Natural killer cell treated with Interleukin-12 subunit alpha and Interleukin-12 subunit beta and Interleukin-15 and Interleukin-18, amount 100 ng/mL, for 72 hours (primary cell): ENCODE measurements around the gene CCDC91. TPM values are rescaled to one million over a fixed set of nuclear protein-coding genes. Genes with fewer than 3 reads are reported as not detected.
A peak's percentile ranks its signal among the peaks of the same experiment; 100 is the strongest.
"Not testable (repeated sequence)": the region's sequence is repeated elsewhere in the genome, so short reads cannot be mapped to it uniquely, and the experiment has no call there.

Experiments used
- ATAC-seq, 2 donors: fragments of 150-1000 bp; cut with Tn5 transposase in 1 of 2; sonication (Bioruptor Pico), chemical (Tn5 transposase) in 1 of 2; 2 replicates each; pipeline ENCODE4 v1.10.0; 2021
- DNase-seq: peaks from one replicate; pipeline ENCODE4 v3.0.0; 2022; ENCODE audit warnings: low spot score
- H3K27ac Mint-ChIP-seq, 2 donors: 1 replicate in 1 of 2; 2 replicates in 1 of 2; pipeline ENCODE4 v1.8.0; 2022; ENCODE audit warnings: mixed read lengths in 2 of 2, mild to moderate bottlenecking in 1 of 2, moderate library complexity in 1 of 2
- H3K27me3 Mint-ChIP-seq, 2 donors: 1 replicate in 1 of 2; 2 replicates in 1 of 2; pipeline ENCODE4 v1.8.0; 2022; ENCODE audit warnings: mixed read lengths in 2 of 2
- H3K36me3 Mint-ChIP-seq: one replicate; pipeline ENCODE4 v1.8.0; 2022; ENCODE audit warnings: mixed read lengths
- H3K4me1 Mint-ChIP-seq, 2 donors: 1 replicate in 1 of 2; 2 replicates in 1 of 2; pipeline ENCODE4 v1.8.0; 2022; ENCODE audit warnings: low read depth in 2 of 2, mixed read lengths in 2 of 2, mild to moderate bottlenecking in 1 of 2
- H3K4me3 Mint-ChIP-seq: one replicate; pipeline ENCODE4 v1.8.0; 2022; ENCODE audit warnings: mixed read lengths
- H3K9me3 Mint-ChIP-seq: 2 replicates; pipeline ENCODE4 v1.8.0; 2022; ENCODE audit warnings: mixed read lengths
- total RNA-seq, 2 donors: library from RNA; stranded (reverse); gene quantifications; one replicate each; pipeline ENCODE4 v1.2.3, GENCODE V29; 2022

The CCDC91 gene
- total RNA-seq, 2 donors from 2014 or later: 21.7 to 44.6 TPM

- ATAC-seq (peak; percentile 66 to 67), DNase-seq (no peak)
- no peaks in the 10 kb centered on the region for H3K9me3 Mint-ChIP-seq
- peak overlapping the region; percentile 3 to 61 for H3K27ac Mint-ChIP-seq
- peaks cover 55 to 68% of the 10 kb centered on the region in 2 donors for H3K4me1 Mint-ChIP-seq
- H3K36me3 Mint-ChIP-seq: no peaks in the 10 kb centered on the region
- peak overlapping the region; percentile 53 for H3K4me3 Mint-ChIP-seq
- H3K27me3 Mint-ChIP-seq: no peaks in the 10 kb centered on the region
Measured at GRCh38 chr12:28248555-28249145, 58.4 kb downstream of the CCDC91 start.

GRCh38 chr12:28253161-28253641 lies 62.9 kb downstream of the CCDC91 start:
- Mint-ChIP-seq H3K4me1 (peaks cover 45 to 54% of the 10 kb centered on the region in 2 donors), H3K4me3 (peak overlapping the region; percentile 75)
- DNase-seq: no peak

GRCh38 chr12:28257411-28257810 lies 67.2 kb downstream of the CCDC91 start:
- Mint-ChIP-seq H3K9me3 (no peaks in the 10 kb centered on the region), H3K36me3 (peaks cover 12% of the 10 kb centered on the region), H3K27ac (no peak overlapping the region), H3K4me3 (no peak overlapping the region), H3K27me3 (no peaks in the 10 kb centered on the region), H3K4me1 (peaks cover 14 to 16% of the 10 kb centered on the region in 2 donors)
- DNase-seq (no peak), ATAC-seq (no peak)

More at GRCh38 chr12:28253161-28253641, 62.9 kb downstream of the CCDC91 start:
- H3K9me3 Mint-ChIP-seq: no peaks in the 10 kb centered on the region
- H3K27me3 Mint-ChIP-seq: no peaks in the 10 kb centered on the region
- ATAC-seq: peak; percentile 84 to 97
- no peaks in the 10 kb centered on the region for H3K36me3 Mint-ChIP-seq
- peak overlapping the region; percentile 61 to 90 for H3K27ac Mint-ChIP-seq

GRCh38 chr12:28258998-28259397 lies 68.7 kb downstream of the CCDC91 start:
- H3K27me3 Mint-ChIP-seq: no peaks in the 10 kb centered on the region
- peaks cover 12% of the 10 kb centered on the region for H3K36me3 Mint-ChIP-seq
- no peaks in the 10 kb centered on the region for H3K9me3 Mint-ChIP-seq
- ATAC-seq: no peak
- H3K4me1 Mint-ChIP-seq: peaks cover 0 to under 1% of the 10 kb centered on the region in 2 donors
- no peak for DNase-seq
- H3K4me3 Mint-ChIP-seq: no peak overlapping the region
- no peak overlapping the region for H3K27ac Mint-ChIP-seq

GRCh38 chr12:28265435-28266042 lies 75.3 kb downstream of the CCDC91 start:
- Mint-ChIP-seq H3K27ac (no peak overlapping the region), H3K4me3 (no peak overlapping the region), H3K36me3 (peaks cover 17% of the 10 kb centered on the region), H3K4me1 (peaks cover 3 to 5% of the 10 kb centered on the region in 2 donors), H3K9me3 (peaks cover 4% of the 10 kb centered on the region), H3K27me3 (no peaks in the 10 kb centered on the region)
- DNase-seq (no peak), ATAC-seq (no peak)

GRCh38 chr12:28267920-28268607 lies 77.8 kb downstream of the CCDC91 start:
- not testable (repeated sequence) for H3K4me1 Mint-ChIP-seq

GRCh38 chr12:28268608-28269229 lies 78.5 kb downstream of the CCDC91 start:
- Mint-ChIP-seq H3K27ac (no peak overlapping the region), H3K36me3 (peaks cover 23% of the 10 kb centered on the region), H3K27me3 (no peaks in the 10 kb centered on the region), H3K9me3 (peaks cover 9% of the 10 kb centered on the region), H3K4me1 (peaks cover 3 to 5% of the 10 kb centered on the region in 2 donors), H3K4me3 (no peak overlapping the region)
- DNase-seq: no peak
- ATAC-seq: no peak

More at GRCh38 chr12:28267920-28268607, 77.8 kb downstream of the CCDC91 start:
- H3K9me3 Mint-ChIP-seq, H3K27me3 Mint-ChIP-seq, H3K27ac Mint-ChIP-seq, ATAC-seq, DNase-seq, H3K4me3 Mint-ChIP-seq: not testable (repeated sequence)
- H3K36me3 Mint-ChIP-seq: peaks cover 23% of the 10 kb centered on the region

- peaks cover 12% of the 10 kb centered on the region for H3K9me3 Mint-ChIP-seq
- no peak overlapping the region for H3K4me3 Mint-ChIP-seq
- H3K27me3 Mint-ChIP-seq: no peaks in the 10 kb centered on the region
- H3K4me1 Mint-ChIP-seq: peaks cover 5 to 9% of the 10 kb centered on the region in 2 donors
- H3K36me3 Mint-ChIP-seq: peaks cover 28% of the 10 kb centered on the region
- no peak for ATAC-seq
- no peak overlapping the region for H3K27ac Mint-ChIP-seq
- DNase-seq: no peak
Measured at GRCh38 chr12:28269851-28270250, 79.6 kb downstream of the CCDC91 start.

- Mint-ChIP-seq H3K27ac (no peak overlapping the region), H3K27me3 (no peaks in the 10 kb centered on the region), H3K4me1 (peaks cover 6% of the 10 kb centered on the region in 2 donors), H3K4me3 (no peak overlapping the region), H3K36me3 (peaks cover 13% of the 10 kb centered on the region), H3K9me3 (peaks cover 3% of the 10 kb centered on the region)
- DNase-seq: no peak
- no peak for ATAC-seq
Measured at GRCh38 chr12:28278499-28278898, 88.2 kb downstream of the CCDC91 start.

- DNase-seq (no peak), ATAC-seq (no peak)
- H3K27me3 Mint-ChIP-seq: no peaks in the 10 kb centered on the region
- H3K27ac Mint-ChIP-seq: no peak overlapping the region
- peaks cover 6% of the 10 kb centered on the region in 2 donors for H3K4me1 Mint-ChIP-seq
- peaks cover 3% of the 10 kb centered on the region for H3K9me3 Mint-ChIP-seq
- peaks cover 13% of the 10 kb centered on the region for H3K36me3 Mint-ChIP-seq
- no peak overlapping the region for H3K4me3 Mint-ChIP-seq
Measured at GRCh38 chr12:28278960-28279359, 88.7 kb downstream of the CCDC91 start.

- Mint-ChIP-seq H3K27me3 (no peaks in the 10 kb centered on the region), H3K27ac (no peak overlapping the region), H3K4me3 (no peak overlapping the region), H3K9me3 (peaks cover 13% of the 10 kb centered on the region), H3K4me1 (peaks cover 0 to 17% of the 10 kb centered on the region in 2 donors), H3K36me3 (peaks cover 43% of the 10 kb centered on the region)
- DNase-seq (no peak), ATAC-seq (no peak)
Measured at GRCh38 chr12:28286352-28286751, 96.1 kb downstream of the CCDC91 start.

GRCh38 chr12:28290262-28290661 lies 100.0 kb downstream of the CCDC91 start:
- DNase-seq (no peak), ATAC-seq (no peak)
- H3K4me3 Mint-ChIP-seq: no peak overlapping the region
- no peak overlapping the region for H3K27ac Mint-ChIP-seq
- no peaks in the 10 kb centered on the region for H3K27me3 Mint-ChIP-seq
- peaks cover 13% of the 10 kb centered on the region for H3K9me3 Mint-ChIP-seq
- H3K36me3 Mint-ChIP-seq: peaks cover 54% of the 10 kb centered on the region
- H3K4me1 Mint-ChIP-seq: peaks cover 5 to 22% of the 10 kb centered on the region in 2 donors

- peaks cover 5 to 19% of the 10 kb centered on the region in 2 donors for H3K4me1 Mint-ChIP-seq
- no peaks in the 10 kb centered on the region for H3K27me3 Mint-ChIP-seq
- no peak for DNase-seq
- H3K9me3 Mint-ChIP-seq: peaks cover 13% of the 10 kb centered on the region
- no peak overlapping the region for H3K27ac Mint-ChIP-seq
- ATAC-seq: no peak
- H3K4me3 Mint-ChIP-seq: no peak overlapping the region
- peaks cover 39% of the 10 kb centered on the region for H3K36me3 Mint-ChIP-seq
Measured at GRCh38 chr12:28292699-28293098, 102.4 kb downstream of the CCDC91 start.
